Mesendoderm (in vitro differentiated cells): ENCODE data around the gene ARHGAP5. TPM values are rescaled to one million over a fixed set of nuclear protein-coding genes. Genes with fewer than 3 reads are reported as not detected.

Experiments
- DNase-seq: peaks from one replicate; pipeline ENCODE4 v3.0.0; 2013
- H2AK5ac ChIP-seq: 2 replicates; pipeline ENCODE4 v1.6.1; 2013; ENCODE audit warnings: low read length, inconsistent platforms
- H2BK120ac ChIP-seq: 2 replicates; pipeline ENCODE4 v1.6.1; 2013; ENCODE audit warnings: low read depth, mild to moderate bottlenecking, low read length, moderate library complexity, mixed read lengths
- H2BK15ac ChIP-seq: replicated peaks from 2 replicates; pipeline ENCODE4 v1.6.1; 2013; ENCODE audit warnings: low read depth, mild to moderate bottlenecking, moderate library complexity
- H2BK5ac ChIP-seq: 2 replicates; pipeline ENCODE4 v1.6.1; 2013; ENCODE audit warnings: low read length, inconsistent platforms
- H3K18ac ChIP-seq: 2 replicates; pipeline ENCODE4 v1.6.1; 2013; ENCODE audit warnings: mild to moderate bottlenecking, low read length, mixed read lengths
- H3K23ac ChIP-seq: one replicate; pipeline ENCODE4 v1.6.1; 2013; ENCODE audit warnings: low read length
- H3K27ac ChIP-seq: 2 replicates; pipeline ENCODE4 v1.5.1; 2013; ENCODE audit warnings: low read depth, mild to moderate bottlenecking, inconsistent platforms, low read length, moderate library complexity
- H3K27me3 ChIP-seq: 2 replicates; pipeline ENCODE4 v1.6.1; 2013; ENCODE audit warnings: low read length, control low read depth, mild to moderate bottlenecking, inconsistent platforms; ENCODE audit not compliant: insufficient read depth, poor library complexity
- H3K36me3 ChIP-seq: 2 replicates; pipeline ENCODE4 v1.6.1; 2013; ENCODE audit warnings: low read length, inconsistent platforms; ENCODE audit not compliant: control insufficient read depth, insufficient read depth
- H3K4ac ChIP-seq: one replicate; pipeline ENCODE4 v1.6.1; 2013; ENCODE audit warnings: low read depth, mild to moderate bottlenecking, low read length, moderate library complexity
- H3K4me1 ChIP-seq: 2 replicates; pipeline ENCODE4 v1.6.1; 2013; ENCODE audit warnings: low read depth, low read length, inconsistent platforms; ENCODE audit not compliant: control insufficient read depth
- H3K4me2 ChIP-seq: 2 replicates; pipeline ENCODE4 v1.6.1; 2013; ENCODE audit warnings: low read length
- H3K4me3 ChIP-seq: 2 replicates; pipeline ENCODE4 v1.5.1; 2013; ENCODE audit warnings: mild to moderate bottlenecking, low read length
- H3K56ac ChIP-seq: one replicate; pipeline ENCODE4 v1.6.1; 2013; ENCODE audit warnings: low read length
- H3K79me1 ChIP-seq: 2 replicates; pipeline ENCODE4 v1.6.1; 2013; ENCODE audit warnings: low read length, inconsistent platforms
- H3K79me2 ChIP-seq: 2 replicates; pipeline ENCODE4 v1.6.1; 2013; ENCODE audit warnings: mild to moderate bottlenecking, low read length; ENCODE audit not compliant: control insufficient read depth, insufficient read depth
- H3K9ac ChIP-seq: 2 replicates; pipeline ENCODE4 v1.6.1; 2013; ENCODE audit warnings: low read length, inconsistent platforms
- H4K5ac ChIP-seq: one replicate; pipeline ENCODE4 v1.6.1; 2013; ENCODE audit warnings: low read length
- H4K8ac ChIP-seq: one replicate; pipeline ENCODE4 v1.6.1; 2013; ENCODE audit warnings: low read depth, mild to moderate bottlenecking, control low read depth, low read length, moderate library complexity
- WGBS: extraction: QIAGEN DNeasy Blood & Tissue Kit; methylation state at CpG from one replicate; pipeline ENCODE4 v1.1.7; 2013; ENCODE audit warnings: low lambda C conversion rate, missing lambda C conversion rate; ENCODE audit not compliant: insufficient coverage; ENCODE audit errors: extremely low coverage; 5-methylcytosine and 5-hydroxymethylcytosine counted together
- small RNA-seq: library from polyadenylated mRNA; stranded (forward); fragments of <200 nt; extraction: miRNeasy Mini kit (QIAGEN cat#:217004); gene quantifications from one replicate; pipeline ENCODE3, GENCODE V24; 2013; ENCODE audit not compliant: insufficient read depth

ARHGAP5 gene

DNA sequence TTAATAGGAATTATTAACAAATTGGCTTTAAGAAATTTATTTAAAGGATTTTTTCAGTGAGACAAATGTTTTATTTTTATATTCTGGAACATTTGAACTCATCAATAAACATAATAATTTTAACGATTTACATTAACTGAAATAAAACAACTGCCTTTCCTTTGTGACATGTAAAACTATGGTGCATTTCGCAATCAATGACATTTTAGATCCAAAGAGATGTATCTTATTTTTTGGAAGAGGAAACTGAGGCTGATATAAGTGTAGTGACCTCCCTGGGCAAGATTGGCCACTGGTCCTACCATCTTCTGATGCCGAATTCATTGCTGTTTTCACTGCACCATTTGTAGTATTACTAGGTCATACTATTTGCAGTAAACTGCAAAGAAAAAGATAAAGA lies 128.4 kb downstream of the ARHGAP5 start:
- Histone ChIP-seq H3K18ac (peak overlapping the region; percentile 51), H3K4me2 (no peak overlapping the region), H3K9ac (no peak overlapping the region), H3K23ac (no peak overlapping the region), H2BK5ac (no peak overlapping the region), H3K56ac (no peak overlapping the region), H3K27me3 (no peaks in the 10 kb centered on the region), H3K36me3 (no peaks in the 10 kb centered on the region), H2BK15ac (no peak overlapping the region), H4K8ac (no peak overlapping the region), H2BK120ac (no peak overlapping the region), H3K79me1 (no peaks in the 10 kb centered on the region), H3K79me2 (no peaks in the 10 kb centered on the region), H3K4me1 (no peaks in the 10 kb centered on the region), H2AK5ac (no peak overlapping the region), H4K5ac (no peak overlapping the region), H3K4ac (no peak overlapping the region), H3K27ac (no peak overlapping the region), H3K4me3 (no peak overlapping the region)
- WGBS = 100% methylated on average over 1 of the region's 3 CpGs
- DNase-seq = no peak

- WGBS = no CpG with 5 or more reads among the region's 4 CpGs
- no peak overlapping the region for H4K5ac ChIP-seq
- no peaks in the 10 kb centered on the region for H3K36me3 ChIP-seq
- peak overlapping the region; percentile 51 for H3K18ac ChIP-seq
- H2BK5ac ChIP-seq = no peak overlapping the region
- no peak overlapping the region for H2AK5ac ChIP-seq
- H3K9ac ChIP-seq = no peak overlapping the region
- no peaks in the 10 kb centered on the region for H3K27me3 ChIP-seq
- H3K4me2 ChIP-seq = no peak overlapping the region
- DNase-seq = peak; percentile 81
- no peak overlapping the region for H3K4ac ChIP-seq
- no peak overlapping the region for H3K23ac ChIP-seq
- H2BK15ac ChIP-seq = no peak overlapping the region
- no peaks in the 10 kb centered on the region for H3K79me2 ChIP-seq
- H3K56ac ChIP-seq = no peak overlapping the region
- H3K4me1 ChIP-seq = no peaks in the 10 kb centered on the region
- H3K79me1 ChIP-seq = no peaks in the 10 kb centered on the region
- peak overlapping the region; percentile 45 for H3K27ac ChIP-seq
- no peak overlapping the region for H2BK120ac ChIP-seq
- H4K8ac ChIP-seq = no peak overlapping the region
- H3K4me3 ChIP-seq = no peak overlapping the region
Observed at GRCh38 chr14:32205984-32206383, 128.9 kb downstream of the ARHGAP5 start.

- H3K79me1 ChIP-seq = no peaks in the 10 kb centered on the region
- no peak overlapping the region for H4K5ac ChIP-seq
- no peak overlapping the region for H3K4ac ChIP-seq
- H3K9ac ChIP-seq = no peak overlapping the region
- H3K18ac ChIP-seq = peak overlapping the region; percentile 55
- no peaks in the 10 kb centered on the region for H3K27me3 ChIP-seq
- DNase-seq = no peak
- WGBS = no CpG with 5 or more reads among the region's 2 CpGs
- H3K56ac ChIP-seq = no peak overlapping the region
- H3K4me3 ChIP-seq = no peak overlapping the region
- H2BK15ac ChIP-seq = no peak overlapping the region
- no peak overlapping the region for H2BK5ac ChIP-seq
- H2AK5ac ChIP-seq = no peak overlapping the region
- no peaks in the 10 kb centered on the region for H3K79me2 ChIP-seq
- no peak overlapping the region for H3K23ac ChIP-seq
- H2BK120ac ChIP-seq = no peak overlapping the region
- H4K8ac ChIP-seq = peak overlapping the region; percentile 28
- H3K4me1 ChIP-seq = no peaks in the 10 kb centered on the region
- H3K36me3 ChIP-seq = no peaks in the 10 kb centered on the region
- peak overlapping the region; percentile 45 for H3K27ac ChIP-seq
- H3K4me2 ChIP-seq = no peak overlapping the region
Observed at GRCh38 chr14:32206552-32206951, 129.4 kb downstream of the ARHGAP5 start.

GRCh38 chr14:32208490-32208889 lies 131.4 kb downstream of the ARHGAP5 start:
- Histone ChIP-seq H3K79me2 (no peaks in the 10 kb centered on the region), H2AK5ac (no peak overlapping the region), H3K4me1 (no peaks in the 10 kb centered on the region), H3K56ac (no peak overlapping the region), H3K4me2 (no peak overlapping the region), H4K8ac (no peak overlapping the region), H3K36me3 (no peaks in the 10 kb centered on the region), H2BK120ac (no peak overlapping the region), H2BK15ac (no peak overlapping the region), H4K5ac (no peak overlapping the region), H3K18ac (no peak overlapping the region), H3K4ac (no peak overlapping the region), H3K9ac (no peak overlapping the region), H3K4me3 (no peak overlapping the region), H3K27me3 (no peaks in the 10 kb centered on the region), H3K79me1 (no peaks in the 10 kb centered on the region), H3K23ac (no peak overlapping the region), H3K27ac (no peak overlapping the region), H2BK5ac (no peak overlapping the region)
- WGBS = no CpG with 5 or more reads among the region's 3 CpGs
- DNase-seq = no peak

Small RNA genes within 50 kb of the gene (small RNA-seq; reads per million reads assigned to genes)
- not detected for gene RNU6-7
- gene RNU6-8 = not detected
